ENCODE measurements around the gene PIP5K1B. TPM values are rescaled to one million over a fixed set of nuclear protein-coding genes. Genes with fewer than 3 reads are reported as not detected.
"Not testable (repeated sequence)": the region's sequence is repeated elsewhere in the genome, so short reads cannot be mapped to it uniquely, and the experiment has no call there.

Gene PIP5K1B
- total RNA-seq, 1 experiment from 2014 or later: not detected

DNA sequence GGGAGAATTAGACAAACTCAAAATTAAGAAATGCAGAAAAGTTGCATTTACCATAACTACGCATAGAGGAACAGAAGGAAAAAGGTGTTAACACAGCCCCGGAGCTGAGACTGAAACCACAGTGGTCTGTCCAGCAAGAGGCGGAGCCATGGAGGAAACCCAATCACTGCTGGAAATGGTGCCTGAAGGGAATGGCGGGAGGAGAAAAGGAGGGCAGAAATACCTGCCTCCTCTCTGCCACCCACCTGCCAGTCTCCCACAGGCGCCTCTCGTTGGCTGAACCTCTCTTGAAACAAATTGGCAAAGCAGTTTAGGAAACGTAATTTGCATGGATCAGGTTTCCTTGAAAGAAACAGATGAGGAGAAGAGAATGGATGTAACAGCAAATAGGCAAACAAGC, 318.6 kb downstream of the PIP5K1B start:
- no peak for DNase-seq (ENCODE audit: low read depth)

DNA sequence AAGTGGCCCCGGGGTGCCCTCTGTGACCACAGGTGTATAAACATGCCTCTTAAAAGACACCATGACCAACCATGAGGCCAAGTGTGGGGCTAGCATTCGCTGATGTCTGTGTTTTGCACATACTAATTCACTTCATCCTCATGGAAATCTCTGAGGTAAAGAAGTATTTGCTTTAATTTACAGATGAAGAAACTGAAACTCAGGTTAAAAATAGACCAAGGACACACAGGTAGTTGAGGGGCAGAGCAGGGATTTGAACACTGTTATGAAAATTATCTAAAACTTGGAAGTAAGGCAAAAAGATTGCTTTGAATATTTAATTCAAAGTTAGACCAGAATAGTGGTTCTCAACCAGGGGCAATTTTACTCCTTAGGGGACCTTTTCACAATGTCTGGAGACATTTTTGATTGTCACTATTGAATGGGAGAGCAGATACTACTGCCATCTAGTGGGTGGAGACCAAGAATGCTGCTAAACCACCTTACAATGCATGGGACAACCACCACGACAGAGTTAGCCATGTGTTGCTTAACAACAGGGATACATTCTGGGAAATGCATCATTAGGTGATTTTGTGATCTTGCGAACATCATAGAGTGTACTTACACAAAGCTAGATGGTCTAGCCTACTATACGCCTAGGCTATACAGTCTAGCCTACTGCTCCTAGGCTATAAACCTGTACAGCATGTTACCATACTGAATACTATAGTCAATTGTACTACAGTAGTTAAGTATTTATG, 322.5 kb downstream of the PIP5K1B start:
- DNase-seq (ENCODE audit: low read depth): peak; percentile 59

DNA sequence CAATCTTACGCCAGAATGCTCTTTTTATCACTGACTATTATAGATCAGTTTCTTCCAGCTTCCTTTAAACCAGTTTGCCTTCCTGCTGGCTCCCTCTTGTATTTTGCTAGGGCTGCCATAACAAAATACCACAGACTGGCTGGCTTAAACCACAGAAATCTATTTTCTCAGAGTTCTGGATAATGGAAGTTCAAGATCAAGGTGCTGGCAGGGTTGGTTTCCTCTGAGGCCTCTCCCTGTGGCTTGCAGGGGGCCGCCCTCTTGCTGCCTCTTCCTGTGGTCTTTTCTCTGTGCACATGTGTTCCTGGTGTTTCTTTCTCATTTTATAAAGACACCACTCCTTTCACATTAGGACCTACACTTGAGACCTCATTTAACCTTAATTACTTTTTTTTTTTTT, 323.7 kb downstream of the PIP5K1B start:
- no peak for DNase-seq (ENCODE audit: low read depth)

DNA sequence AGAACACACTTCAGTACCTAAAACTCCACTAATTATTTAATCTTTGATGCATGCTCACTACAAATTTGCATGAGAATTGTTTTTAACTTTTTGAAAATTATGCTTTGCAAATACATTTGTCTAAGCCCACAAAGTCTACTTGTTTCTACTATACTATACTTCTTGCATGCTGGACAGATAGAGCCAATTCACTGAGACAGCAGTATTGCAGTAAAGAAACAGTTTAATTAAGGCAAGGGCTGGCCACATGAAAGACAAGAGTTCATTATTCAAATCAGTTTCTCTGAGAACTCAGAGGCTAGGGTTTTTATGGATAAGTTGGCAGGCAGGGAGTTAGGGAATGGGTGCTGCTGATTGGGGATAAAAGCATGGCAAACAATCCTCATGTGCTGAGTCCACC, 324.5 kb downstream of the PIP5K1B start:
- DNase-seq (ENCODE audit: low read depth): no peak

DNA sequence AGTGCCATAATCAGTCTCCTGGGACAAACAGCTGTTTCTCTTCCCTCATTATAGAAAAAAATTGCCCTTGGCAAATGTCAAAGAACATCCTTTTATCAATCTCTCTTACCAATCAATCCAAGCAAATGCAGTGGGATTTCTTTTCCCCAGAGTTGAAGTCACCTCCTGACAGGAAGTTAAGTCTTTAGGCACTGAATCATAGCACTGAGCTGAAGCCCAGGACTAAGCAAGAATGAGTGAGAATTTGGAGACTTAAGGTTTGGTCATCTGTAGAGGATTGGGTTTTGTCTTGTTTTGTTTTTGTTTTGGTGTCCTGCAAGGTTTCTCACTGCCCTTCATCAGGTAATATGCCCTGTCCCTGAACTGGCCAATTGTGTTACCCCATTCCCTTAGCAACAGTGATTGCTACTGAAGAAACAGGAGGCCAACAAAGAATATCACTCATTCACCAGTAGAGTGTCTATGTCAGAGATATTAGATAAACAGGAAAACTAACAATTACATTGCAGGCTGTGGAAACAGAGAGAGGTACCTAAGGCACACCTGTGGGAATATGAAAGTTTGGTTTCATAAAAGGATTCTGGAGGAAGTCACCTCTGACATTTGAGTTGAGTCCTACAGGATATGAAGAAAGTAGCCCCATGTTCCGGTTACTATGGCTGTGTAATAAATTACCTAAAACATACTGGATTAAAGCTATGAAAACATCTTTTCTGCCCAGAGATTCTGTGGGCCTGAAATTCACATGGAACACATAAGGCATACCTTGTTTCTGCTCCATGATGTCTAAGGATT, 326.0 kb downstream of the PIP5K1B start:
- no peak for DNase-seq (ENCODE audit: low read depth)

DNA sequence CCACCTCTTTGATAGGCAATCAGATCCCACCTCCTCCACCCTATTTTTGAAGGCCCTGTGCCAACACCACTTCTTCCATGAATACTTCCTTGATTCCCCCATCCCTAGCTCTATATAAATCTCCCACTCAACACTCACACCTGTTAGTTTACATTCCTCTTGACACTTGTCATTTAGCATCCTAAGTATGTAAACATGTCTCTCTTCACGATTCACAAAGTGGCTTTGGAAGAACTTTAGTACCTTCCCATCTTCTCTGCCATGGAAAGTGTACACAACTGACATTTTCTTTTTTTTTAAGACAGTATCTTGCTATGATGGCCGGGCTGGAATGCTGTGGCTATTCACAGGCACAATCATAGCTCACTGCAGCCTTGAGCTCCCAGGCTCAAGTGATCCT, 329.0 kb downstream of the PIP5K1B start:
- no peak for DNase-seq (ENCODE audit: low read depth)

DNA sequence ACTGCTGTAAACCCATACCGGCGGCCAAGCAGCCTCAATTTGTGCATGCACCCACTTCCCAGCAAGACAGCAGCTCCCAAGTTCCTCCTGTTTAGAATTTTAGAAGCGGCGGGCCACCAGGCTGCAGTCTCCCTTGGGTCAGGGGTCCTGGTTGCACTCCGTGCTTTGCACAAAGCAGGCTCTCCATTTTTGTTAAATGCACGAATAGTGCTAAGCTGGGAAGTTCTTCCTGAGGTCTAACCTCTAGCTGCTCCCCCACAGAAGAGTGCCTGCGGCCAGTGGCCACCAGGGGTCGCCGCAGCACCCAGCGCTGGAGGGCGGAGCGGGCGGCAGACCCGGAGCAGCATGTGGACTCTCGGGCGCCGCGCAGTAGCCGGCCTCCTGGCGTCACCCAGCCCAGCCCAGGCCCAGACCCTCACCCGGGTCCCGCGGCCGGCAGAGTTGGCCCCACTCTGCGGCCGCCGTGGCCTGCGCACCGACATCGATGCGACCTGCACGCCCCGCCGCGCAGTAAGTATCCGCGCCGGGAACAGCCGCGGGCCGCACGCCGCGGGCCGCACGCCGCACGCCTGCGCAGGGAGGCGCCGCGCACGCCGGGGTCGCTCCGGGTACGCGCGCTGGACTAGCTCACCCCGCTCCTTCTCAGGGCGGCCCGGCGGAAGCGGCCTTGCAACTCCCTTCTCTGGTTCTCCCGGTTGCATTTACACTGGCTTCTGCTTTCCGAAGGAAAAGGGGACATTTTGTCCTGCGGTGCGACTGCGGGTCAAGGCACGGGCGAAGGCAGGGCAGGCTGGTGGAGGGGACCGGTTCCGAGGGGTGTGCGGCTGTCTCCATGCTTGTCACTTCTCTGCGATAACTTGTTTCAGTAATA, 330.6 kb downstream of the PIP5K1B start, which contains the start of gene FXN:
Gene FXN, plus strand, starts transcription at position 315 of the 871 bp plus-strand sequence. Its CDS starts 31 bp downstream, at position 346.
- peak; percentile 73 for DNase-seq (ENCODE audit: low read depth)

DNA sequence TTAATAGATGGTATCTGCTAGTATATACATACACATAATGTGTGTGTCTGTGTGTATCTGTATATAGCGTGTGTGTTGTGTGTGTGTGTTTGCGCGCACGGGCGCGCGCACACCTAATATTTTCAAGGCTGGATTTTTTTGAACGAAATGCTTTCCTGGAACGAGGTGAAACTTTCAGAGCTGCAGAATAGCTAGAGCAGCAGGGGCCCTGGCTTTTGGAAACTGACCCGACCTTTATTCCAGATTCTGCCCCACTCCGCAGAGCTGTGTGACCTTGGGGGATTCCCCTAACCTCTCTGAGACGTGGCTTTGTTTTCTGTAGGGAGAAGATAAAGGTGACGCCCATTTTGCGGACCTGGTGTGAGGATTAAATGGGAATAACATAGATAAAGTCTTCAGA, 331.3 kb downstream of the PIP5K1B start:
- no peak for DNase-seq (ENCODE audit: low read depth)

DNA sequence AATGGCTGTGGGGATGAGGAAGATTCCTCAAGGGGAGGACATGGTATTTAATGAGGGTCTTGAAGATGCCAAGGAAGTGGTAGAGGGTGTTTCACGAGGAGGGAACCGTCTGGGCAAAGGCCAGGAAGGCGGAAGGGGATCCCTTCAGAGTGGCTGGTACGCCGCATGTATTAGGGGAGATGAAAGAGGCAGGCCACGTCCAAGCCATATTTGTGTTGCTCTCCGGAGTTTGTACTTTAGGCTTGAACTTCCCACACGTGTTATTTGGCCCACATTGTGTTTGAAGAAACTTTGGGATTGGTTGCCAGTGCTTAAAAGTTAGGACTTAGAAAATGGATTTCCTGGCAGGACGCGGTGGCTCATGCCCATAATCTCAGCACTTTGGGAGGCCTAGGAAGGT, 331.8 kb downstream of the PIP5K1B start:
- no peak for DNase-seq (ENCODE audit: low read depth)

DNA sequence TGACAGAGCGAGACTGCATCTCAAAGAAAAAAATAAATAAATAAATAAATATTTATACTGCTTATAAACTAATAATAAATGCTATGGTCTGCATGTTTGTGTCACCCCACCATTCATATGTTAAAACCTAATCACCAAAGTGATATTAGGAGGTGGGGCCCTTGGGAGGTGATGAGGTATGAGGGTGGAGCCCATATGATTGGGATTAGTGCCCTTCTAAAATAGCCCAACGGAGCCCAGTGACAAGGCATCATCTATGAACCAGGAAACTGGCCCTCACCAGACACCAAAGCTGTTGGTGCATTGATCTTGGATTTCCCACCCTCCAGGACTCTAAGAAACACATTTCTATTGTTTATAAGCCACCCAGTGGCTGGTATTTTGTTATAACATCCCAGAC, 335.6 kb downstream of the PIP5K1B start:
- no peak for DNase-seq (ENCODE audit: low read depth)

DNA sequence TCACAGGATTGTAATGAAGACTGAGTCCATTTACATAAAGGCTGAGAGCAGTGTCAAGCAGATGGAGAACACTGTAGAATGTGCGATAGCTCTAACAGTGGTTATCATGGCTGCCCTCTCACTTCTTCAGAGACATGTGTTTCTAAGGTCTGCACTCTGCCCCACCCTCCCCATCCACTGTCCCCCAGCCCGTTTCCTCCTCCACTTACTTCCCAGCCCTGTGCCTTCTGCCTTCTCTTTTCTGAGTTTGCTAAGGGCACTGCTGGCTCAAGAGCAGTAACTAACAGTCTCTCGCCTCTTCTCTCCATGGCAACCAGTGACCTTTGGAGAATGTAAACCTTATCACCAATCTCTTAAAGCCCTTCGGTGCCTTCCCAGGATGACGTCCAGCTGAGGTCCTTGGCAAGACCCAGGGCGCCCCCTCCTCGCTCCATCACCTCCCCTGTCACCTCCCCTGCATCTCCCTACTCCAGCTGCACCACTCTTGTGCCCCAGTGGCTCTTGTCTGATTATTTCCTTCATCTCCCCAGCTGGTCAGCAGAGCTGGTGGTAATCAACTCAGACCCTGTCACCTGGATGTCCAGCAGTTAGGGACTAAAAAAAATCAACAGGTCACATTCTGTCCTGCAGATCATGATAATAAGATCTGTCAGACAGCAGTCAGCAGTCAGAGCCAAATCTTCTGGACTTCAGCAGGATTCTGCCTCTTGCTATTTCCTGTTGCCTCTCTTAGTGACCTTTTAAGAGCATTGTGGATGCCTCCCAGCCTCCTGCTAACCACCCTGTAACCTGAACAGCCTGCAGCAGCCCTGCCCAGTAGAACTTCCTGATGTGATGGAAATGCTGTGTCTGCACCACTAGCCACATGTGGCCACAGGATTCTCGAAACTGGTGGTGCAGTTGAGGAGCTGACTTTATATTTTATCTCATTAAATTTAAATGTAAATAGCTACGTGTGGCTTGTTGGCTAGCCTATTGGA, 339.5 kb downstream of the PIP5K1B start:
- DNase-seq (ENCODE audit: low read depth): peak; percentile 78

DNA sequence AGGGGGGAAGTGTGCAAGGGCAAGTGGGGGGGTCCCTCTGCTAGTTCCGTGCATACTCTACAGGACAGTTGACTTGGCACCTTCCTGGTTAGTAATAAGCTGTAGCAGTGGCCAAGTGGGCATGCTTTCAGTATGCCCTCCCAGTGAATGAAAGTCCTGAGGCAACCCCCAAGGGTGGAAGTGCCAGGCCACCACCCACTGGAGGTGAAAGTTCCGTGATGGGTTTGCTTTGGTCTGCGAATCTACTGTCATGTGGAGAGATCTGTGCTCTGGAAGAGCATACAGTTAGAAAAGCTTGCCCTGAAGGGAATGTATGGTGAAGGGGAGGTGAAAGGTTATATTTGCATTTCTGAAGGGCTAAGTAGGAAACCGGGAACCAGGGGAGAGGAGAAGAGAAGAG, 340.8 kb downstream of the PIP5K1B start:
- no peak for DNase-seq (ENCODE audit: low read depth)

DNA sequence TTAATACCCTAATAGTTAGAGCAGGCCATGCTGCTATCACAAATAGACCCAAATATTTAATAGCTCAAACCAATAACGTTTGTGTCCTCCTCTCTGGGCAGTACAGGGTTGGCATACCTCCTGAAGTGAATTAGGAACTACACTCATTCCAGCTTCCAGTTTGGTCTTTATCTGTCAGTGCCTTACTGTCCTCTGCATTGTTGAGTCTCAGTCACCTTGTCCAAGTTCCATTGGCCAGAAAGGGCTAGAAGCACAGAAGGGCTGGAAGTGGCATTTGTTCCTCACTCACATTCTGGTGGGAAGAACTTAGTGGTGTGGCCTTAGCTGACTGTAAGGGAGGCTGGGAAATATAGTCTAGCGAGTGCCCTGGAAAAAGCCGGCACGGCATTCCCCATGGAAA, 341.7 kb downstream of the PIP5K1B start:
- DNase-seq (ENCODE audit: low read depth): no peak

DNA sequence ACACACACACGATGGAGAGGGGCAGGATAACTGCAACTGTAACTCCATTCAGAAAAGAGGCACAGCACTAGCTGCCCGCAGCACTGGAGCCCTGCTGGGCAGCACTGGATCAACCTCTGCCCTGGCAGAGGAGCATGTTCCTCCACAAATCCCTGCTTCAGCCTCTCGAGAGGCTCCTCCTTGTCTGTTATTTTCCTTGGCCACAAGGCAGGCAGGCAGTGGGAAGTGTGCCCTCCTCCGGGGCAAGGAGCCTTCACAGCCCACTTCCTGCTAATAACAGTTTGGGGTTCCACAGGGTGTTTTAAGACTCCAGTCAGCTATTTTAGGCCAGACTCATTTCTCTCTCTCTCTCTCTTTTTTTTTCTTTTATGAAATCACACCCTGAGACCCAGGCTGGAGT, 342.3 kb downstream of the PIP5K1B start:
- DNase-seq (ENCODE audit: low read depth): no peak

DNA sequence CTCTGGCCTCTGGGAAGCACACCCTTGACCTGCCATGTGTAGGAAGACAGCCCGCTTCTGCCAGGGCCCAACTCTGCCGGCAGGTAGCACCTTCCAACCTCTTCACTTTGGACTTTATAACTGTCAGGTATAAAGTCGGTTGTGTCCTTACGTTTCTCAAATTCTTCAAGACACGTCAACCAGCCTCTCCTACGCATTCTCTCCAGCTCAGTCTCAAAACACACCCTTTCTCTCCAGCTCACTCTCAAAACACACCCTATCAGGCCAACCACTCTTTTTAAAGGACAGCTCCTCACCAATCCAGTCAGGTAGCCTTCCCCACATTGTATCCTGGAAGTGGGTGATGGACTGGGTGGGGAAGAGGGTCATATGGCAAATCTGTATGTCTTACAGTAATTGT, 344.1 kb downstream of the PIP5K1B start:
- no peak for DNase-seq (ENCODE audit: low read depth)

DNA sequence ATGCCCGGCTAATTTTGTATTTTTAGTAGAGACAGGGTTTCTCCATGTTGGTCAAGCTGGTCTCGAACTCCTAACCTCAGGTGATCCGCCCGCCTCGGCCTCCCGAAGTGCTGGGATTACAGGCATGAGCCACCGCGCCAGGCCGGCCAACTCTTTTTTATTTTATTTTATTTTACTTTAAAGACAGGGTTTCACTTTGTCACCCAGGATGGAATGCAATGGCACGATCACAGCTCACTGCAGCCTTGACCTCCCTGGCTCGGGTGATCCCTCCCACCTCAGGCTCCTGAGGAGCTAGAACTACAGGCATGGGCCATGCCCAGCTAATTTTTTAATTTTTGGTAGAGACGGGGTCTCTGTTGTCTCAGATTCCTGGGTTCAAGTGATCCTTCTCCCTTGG, 345.9 kb downstream of the PIP5K1B start:
- not testable (repeated sequence) for DNase-seq (ENCODE audit: low read depth)

DNA sequence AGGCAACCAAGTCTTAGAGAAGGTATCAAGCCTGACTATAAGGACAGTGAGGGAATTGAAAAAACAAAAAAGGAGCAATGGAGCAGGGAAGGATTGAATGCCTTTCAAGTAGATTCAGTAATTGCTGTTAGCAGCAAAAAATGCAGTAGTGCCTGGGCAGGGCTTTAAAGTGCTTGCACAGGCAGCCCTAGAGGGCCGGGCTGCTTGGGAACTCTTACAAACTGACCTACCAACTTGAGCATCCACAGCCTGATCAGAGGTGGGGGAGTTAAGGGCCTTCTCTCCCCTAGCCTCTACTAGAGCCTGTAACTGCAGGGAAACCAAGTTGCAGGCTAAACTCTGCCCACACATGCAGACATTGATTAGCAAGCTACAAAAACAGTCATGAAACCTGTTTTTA, 349.9 kb downstream of the PIP5K1B start:
- DNase-seq (ENCODE audit: low read depth): no peak

DNA sequence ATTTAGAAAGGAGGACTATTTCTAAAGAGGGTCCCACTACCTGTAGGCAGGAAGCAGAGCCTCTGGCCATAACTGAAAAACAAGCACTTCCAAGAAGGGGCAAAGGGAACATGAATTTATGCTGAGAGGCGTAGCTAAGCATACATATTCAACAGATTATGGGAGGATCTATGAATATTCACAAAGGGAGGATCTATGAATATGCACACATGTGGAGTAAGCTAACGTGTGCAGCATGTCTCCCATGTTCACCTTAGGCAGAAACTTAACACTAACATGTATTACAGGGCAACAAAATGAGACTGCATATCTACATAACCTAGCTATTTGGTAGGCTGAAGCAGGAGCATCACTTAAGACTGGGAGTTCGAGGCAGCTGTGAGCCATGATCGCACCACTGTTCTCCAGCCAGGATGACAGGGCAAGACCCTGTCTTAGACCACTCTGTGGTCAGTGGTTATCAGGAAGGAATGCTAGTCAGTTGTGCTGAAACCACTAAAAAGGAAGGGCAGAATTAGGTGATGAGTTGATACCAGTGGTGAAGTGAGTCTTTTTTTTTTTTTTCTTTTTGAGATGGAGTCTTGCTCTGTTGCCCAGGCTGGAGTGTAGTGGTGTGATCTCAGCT, 351.3 kb downstream of the PIP5K1B start:
- peak; percentile 14 for DNase-seq (ENCODE audit: low read depth)

DNA sequence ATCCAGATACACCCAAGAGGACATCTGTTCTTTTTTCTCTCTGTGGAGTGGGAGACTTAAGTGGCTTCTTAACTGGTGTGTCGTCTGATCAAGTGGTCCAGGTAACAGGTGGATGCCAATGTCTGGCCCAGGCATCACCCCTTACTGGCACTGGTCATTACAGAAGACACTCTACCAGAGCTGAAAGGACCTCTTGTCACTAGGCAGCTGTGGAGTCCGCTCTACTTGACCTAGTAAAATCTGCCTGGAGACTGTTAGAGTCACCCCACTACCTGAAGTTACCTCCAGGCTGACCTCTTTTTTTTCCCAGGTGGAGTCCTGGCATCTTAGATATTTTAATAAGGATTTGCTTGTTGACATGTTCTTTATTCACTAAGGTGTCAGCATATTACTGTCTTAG, 353.1 kb downstream of the PIP5K1B start:
- no peak for DNase-seq (ENCODE audit: low read depth)

Data from M059J (cell line).